Mucosa of descending colon (tissue), 3 donors: ENCODE results near the gene SNAPC2. TPM values are rescaled to one million over a fixed set of nuclear protein-coding genes. Genes with fewer than 3 reads are reported as not detected.

Experiments
- ATAC-seq: fragments of 200-7000 bp; cut with Tn5 transposase; one replicate; pipeline ENCODE4 v1.9.1; 2020; ENCODE audit warnings: mild to moderate bottlenecking, moderate library complexity
- DNase-seq, 3 donors: peaks; one replicate each; pipeline ENCODE4 v3.0.0-alpha.2; 2020
- H3K36me3 ChIP-seq: fragments of 200-600 bp; one replicate; pipeline ENCODE4 v1.8.0; 2021; ENCODE audit warnings: low read depth, mild to moderate bottlenecking
- H3K4me1 ChIP-seq: fragments of 200-600 bp; one replicate; pipeline ENCODE4 v1.8.0; 2021; ENCODE audit warnings: low read depth, mild to moderate bottlenecking
- H3K4me3 ChIP-seq: fragments of 200-600 bp; one replicate; pipeline ENCODE4 v1.8.0; 2021; ENCODE audit warnings: mild to moderate bottlenecking
- H3K9me3 ChIP-seq: fragments of 200-600 bp; one replicate; pipeline ENCODE4 v1.8.0; 2021; ENCODE audit warnings: mild to moderate bottlenecking
- CTCF ChIP-seq: fragments of 200-600 bp; IDR thresholded peaks from one replicate; pipeline ENCODE4 v1.8.0; 2022; ENCODE audit warnings: antibody characterized with exemption, mild to moderate bottlenecking
- intact Hi-C, 2 donors: fragments of 100-400 bp; cut with DNase I in 1 of 2; cut with micrococcal nuclease in 1 of 2; formaldehyde crosslinking; loops; one replicate each; pipeline versions ENCODE4 v1.11.0 to v1.11.1; 2022; cut with DNase I, micrococcal nuclease
- total RNA-seq, 3 donors: library from RNA; stranded (reverse); fragmentation: NEBNext Ultra II Directional in 2 of 3; extraction: Animal tissue kit (Norgen Biotek cat#: 25700) in 2 of 3; gene quantifications; one replicate each; pipeline versions ENCODE4 v1.2.1 to v1.2.4, GENCODE V29; 2021 to 2023
- donor health status: DM: no; HTN: no; CAD: no; lungs with moderate emphysema.
- donor health status: DM: no; HTN: no; CAD: no.
- donor health status: DM: no; HTN: yes; CAD: no.

Gene SNAPC2
- total RNA-seq, 3 donors from 2014 or later = 10.7 to 22.1 (median 14.7) TPM

GRCh38 chr19:7895565-7895964 lies 24.6 kb upstream of the SNAPC2 start:
- intact Hi-C loops = no loop called here
- ATAC-seq = no peak

GRCh38 chr19:7897292-7897691 lies 22.8 kb upstream of the SNAPC2 start:
- no peak for TF ChIP-seq CTCF
- Histone ChIP-seq H3K4me1 (no peaks in the 10 kb centered on the region), H3K9me3 (no peaks in the 10 kb centered on the region), H3K36me3 (no peaks in the 10 kb centered on the region), H3K4me3 (no peak overlapping the region)
- ATAC-seq = no peak
- intact Hi-C loops = no loop called here
- no peak for DNase-seq

More at GRCh38 chr19:7895565-7895964, 24.6 kb upstream of the SNAPC2 start:
- no peaks in the 10 kb centered on the region for H3K9me3 ChIP-seq
- no peak overlapping the region for H3K4me3 ChIP-seq
- TF ChIP-seq CTCF = no peak
- no peaks in the 10 kb centered on the region for H3K36me3 ChIP-seq
- no peak for DNase-seq
- H3K4me1 ChIP-seq = no peaks in the 10 kb centered on the region

- H3K36me3 ChIP-seq = peaks cover 6% of the 10 kb centered on the region
- TF ChIP-seq CTCF = no peak
- no peaks in the 10 kb centered on the region for H3K9me3 ChIP-seq
- DNase-seq = no peak
- no peak for ATAC-seq
- no peak overlapping the region for H3K4me3 ChIP-seq
- intact Hi-C loops = no loop called here
- H3K4me1 ChIP-seq = peaks cover 13% of the 10 kb centered on the region
Observed at GRCh38 chr19:7898967-7899366, 21.2 kb upstream of the SNAPC2 start.

- intact Hi-C loops = loop anchor here in 1 of 2 donors (10.0 kb wide), 1 partner anchor 45 kb away; no protein-coding TSS in a partner anchor
- ATAC-seq (no peak), DNase-seq (peak in 1 of 3 donors; percentile 54)
- H3K36me3 ChIP-seq = peaks cover 6% of the 10 kb centered on the region
- H3K4me1 ChIP-seq = peaks cover 18% of the 10 kb centered on the region
- no peak overlapping the region for H3K4me3 ChIP-seq
- no peaks in the 10 kb centered on the region for H3K9me3 ChIP-seq
- no peak for TF ChIP-seq CTCF
Observed at GRCh38 chr19:7899751-7900378, 20.3 kb upstream of the SNAPC2 start.

- DNase-seq (peak in 1 of 3 donors; percentile 57), ATAC-seq (no peak)
- Histone ChIP-seq H3K36me3 (peaks cover 6% of the 10 kb centered on the region), H3K4me1 (peaks cover 21% of the 10 kb centered on the region), H3K4me3 (no peak overlapping the region), H3K9me3 (no peaks in the 10 kb centered on the region)
- no peak for TF ChIP-seq CTCF
- intact Hi-C loops = loop anchor here in 1 of 2 donors (10.0 kb wide), 1 partner anchor 46 kb away; no protein-coding TSS in a partner anchor
Observed at GRCh38 chr19:7900401-7900870, 19.7 kb upstream of the SNAPC2 start.
